ENCODE data around the gene ADAM15. TPM values are rescaled to one million over a fixed set of nuclear protein-coding genes. Genes with fewer than 3 reads are reported as not detected.

The ADAM15 gene
- total and polyA plus RNA-seq, 2 of the 8 experiments (the other 6 are each of a cell fraction or from before 2014, with no cell fraction given) = 32.9 to 37.6 TPM

DNA sequence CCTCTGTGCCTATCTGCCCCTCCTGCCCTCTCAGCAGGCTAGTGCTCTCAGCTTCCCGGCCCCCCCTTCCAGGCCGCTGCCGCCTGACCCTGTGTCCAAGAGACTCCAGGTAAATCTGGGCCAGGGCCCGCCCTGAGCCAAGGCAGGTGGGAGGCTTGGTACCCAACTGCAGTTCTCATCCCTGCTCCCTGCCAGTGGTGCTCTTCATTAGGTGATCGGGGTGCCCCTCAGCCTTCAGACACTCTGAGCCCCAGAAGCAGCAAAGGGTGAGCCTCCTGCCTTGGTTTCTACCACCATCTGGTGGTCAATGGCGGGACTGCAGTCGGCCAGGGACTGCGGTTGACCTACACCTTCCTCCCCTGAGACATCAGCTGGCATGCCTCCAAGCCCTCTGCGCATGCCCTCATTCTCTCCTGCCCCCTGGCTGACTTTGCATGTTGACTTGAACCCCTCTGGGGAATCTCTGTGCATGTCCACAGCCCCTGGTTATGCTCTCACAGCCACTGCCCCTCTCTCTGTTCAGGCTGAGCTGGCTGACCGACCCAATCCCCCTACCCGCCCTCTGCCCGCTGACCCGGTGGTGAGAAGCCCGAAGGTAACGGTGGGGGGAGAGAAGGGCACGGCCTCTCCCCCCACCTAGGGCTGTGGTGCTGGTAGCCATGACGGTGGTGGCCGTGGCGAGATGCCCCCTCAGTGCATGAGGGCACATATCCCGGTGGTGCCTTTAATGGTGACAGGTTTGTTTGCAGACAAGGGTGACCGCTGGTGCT lies 10.4 kb downstream of the ADAM15 start (continued):
- TF ChIP-seq, protein P1, sequence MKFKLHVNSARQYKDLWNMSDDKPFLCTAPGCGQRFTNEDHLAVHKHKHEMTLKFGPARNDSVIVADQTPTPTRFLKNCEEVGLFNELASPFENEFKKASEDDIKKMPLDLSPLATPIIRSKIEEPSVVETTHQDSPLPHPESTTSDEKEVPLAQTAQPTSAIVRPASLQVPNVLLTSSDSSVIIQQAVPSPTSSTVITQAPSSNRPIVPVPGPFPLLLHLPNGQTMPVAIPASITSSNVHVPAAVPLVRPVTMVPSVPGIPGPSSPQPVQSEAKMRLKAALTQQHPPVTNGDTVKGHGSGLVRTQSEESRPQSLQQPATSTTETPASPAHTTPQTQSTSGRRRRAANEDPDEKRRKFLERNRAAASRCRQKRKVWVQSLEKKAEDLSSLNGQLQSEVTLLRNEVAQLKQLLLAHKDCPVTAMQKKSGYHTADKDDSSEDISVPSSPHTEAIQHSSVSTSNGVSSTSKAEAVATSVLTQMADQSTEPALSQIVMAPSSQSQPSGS (IDR thresholded peaks at IDR 0.05; ENCODE audit: low read length) = no peak
- TF ChIP-seq BCL11A (IDR thresholded peaks at IDR 0.05; ENCODE audit: low read depth in 2 of 2, low read length in 2 of 2) (no peak), TBP (IDR thresholded peaks at IDR 0.05; ENCODE audit: low read depth, low read length) (no peak), POLR2AphosphoS5 (IDR thresholded peaks at IDR 0.05; ENCODE audit: low read depth, low read length) (no peak), CEBPB (IDR thresholded peaks at IDR 0.05; ENCODE audit: low read depth, low read length) (no peak; the same call in 1 of the 2 replicates), FOSL1 (IDR thresholded peaks at IDR 0.05; ENCODE audit: insufficient read depth, low read depth, low read length) (no peak), CHD2 (IDR thresholded peaks at IDR 0.05; ENCODE audit: low read length) (0 out of 2 replicates have a peak, but pooled peaks have one; percentile 34), RNF2 (IDR thresholded peaks at IDR 0.05; ENCODE audit: borderline replicate concordance, low read depth, low read length, missing control alignments, poor library complexity, severe bottlenecking) (no peak), BRCA1 (IDR thresholded peaks at IDR 0.05; ENCODE audit: low read depth, low read length) (no peak), SIN3A (conservative IDR thresholded peaks at IDR 0.05 in 1 of 2, IDR thresholded peaks at IDR 0.05 in 1 of 2; ENCODE audit: low read depth in 1 of 2, low read length in 2 of 2) (peak; percentile 65 to 85; a peak in 2 of 4 replicates), POLR2A (IDR thresholded peaks at IDR 0.05; ENCODE audit: control extremely low read depth in 1 of 2, low read depth in 2 of 2, low read length in 2 of 2) (no peak), SUZ12 (IDR thresholded peaks at IDR 0.05; ENCODE audit: low read length) (no peak), CBX5 (IDR thresholded peaks at IDR 0.05; ENCODE audit: low read depth, low read length) (no peak), SRF (IDR thresholded peaks at IDR 0.05; ENCODE audit: low read depth, low read length) (no peak), KDM4A (IDR thresholded peaks at IDR 0.05; ENCODE audit: low read depth, low read length, severe bottlenecking) (no peak), JUN (IDR thresholded peaks at IDR 0.05; ENCODE audit: low read depth, low read length) (no peak), CREB1 (IDR thresholded peaks at IDR 0.05) (no peak)
- TF ChIP-seq, protein P2, sequence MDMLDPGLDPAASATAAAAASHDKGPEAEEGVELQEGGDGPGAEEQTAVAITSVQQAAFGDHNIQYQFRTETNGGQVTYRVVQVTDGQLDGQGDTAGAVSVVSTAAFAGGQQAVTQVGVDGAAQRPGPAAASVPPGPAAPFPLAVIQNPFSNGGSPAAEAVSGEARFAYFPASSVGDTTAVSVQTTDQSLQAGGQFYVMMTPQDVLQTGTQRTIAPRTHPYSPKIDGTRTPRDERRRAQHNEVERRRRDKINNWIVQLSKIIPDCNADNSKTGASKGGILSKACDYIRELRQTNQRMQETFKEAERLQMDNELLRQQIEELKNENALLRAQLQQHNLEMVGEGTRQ (IDR thresholded peaks at IDR 0.05; ENCODE audit: low read length) = no peak
- TF ChIP-seq, protein P3, sequence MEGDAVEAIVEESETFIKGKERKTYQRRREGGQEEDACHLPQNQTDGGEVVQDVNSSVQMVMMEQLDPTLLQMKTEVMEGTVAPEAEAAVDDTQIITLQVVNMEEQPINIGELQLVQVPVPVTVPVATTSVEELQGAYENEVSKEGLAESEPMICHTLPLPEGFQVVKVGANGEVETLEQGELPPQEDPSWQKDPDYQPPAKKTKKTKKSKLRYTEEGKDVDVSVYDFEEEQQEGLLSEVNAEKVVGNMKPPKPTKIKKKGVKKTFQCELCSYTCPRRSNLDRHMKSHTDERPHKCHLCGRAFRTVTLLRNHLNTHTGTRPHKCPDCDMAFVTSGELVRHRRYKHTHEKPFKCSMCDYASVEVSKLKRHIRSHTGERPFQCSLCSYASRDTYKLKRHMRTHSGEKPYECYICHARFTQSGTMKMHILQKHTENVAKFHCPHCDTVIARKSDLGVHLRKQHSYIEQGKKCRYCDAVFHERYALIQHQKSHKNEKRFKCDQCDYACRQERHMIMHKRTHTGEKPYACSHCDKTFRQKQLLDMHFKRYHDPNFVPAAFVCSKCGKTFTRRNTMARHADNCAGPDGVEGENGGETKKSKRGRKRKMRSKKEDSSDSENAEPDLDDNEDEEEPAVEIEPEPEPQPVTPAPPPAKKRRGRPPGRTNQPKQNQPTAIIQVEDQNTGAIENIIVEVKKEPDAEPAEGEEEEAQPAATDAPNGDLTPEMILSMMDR (IDR thresholded peaks at IDR 0.05; ENCODE audit: control extremely low read depth in 1 of 3, insufficient read depth in 1 of 3, low read depth in 1 of 3, low read length in 3 of 3) = peak in 2 of 3 experiments; percentile 98 to 100; a peak in 3 of 4 replicates

Measured in H1 (cell line).